Measurements from ENCODE around the gene EMILIN2.
"Not testable (repeated sequence)": the region's sequence is repeated elsewhere in the genome, so short reads cannot be mapped to it uniquely, and the experiment has no call there.

The EMILIN2 gene

GRCh38 chr18:2846636-2847316, at the start of gene EMILIN2:
Gene EMILIN2, plus strand, starts transcription at chr18:2847006. Its CDS starts 183 bp downstream, at chr18:2847189.
- peak; percentile 12 to 28 for DNase-seq (ENCODE audit: low read depth in 2 of 2)

- no peak for DNase-seq (ENCODE audit: low read depth in 2 of 2)
These were observed 48.9 kb upstream of the EMILIN2 start for GRCh38 chr18:2797951-2798350.

DNA sequence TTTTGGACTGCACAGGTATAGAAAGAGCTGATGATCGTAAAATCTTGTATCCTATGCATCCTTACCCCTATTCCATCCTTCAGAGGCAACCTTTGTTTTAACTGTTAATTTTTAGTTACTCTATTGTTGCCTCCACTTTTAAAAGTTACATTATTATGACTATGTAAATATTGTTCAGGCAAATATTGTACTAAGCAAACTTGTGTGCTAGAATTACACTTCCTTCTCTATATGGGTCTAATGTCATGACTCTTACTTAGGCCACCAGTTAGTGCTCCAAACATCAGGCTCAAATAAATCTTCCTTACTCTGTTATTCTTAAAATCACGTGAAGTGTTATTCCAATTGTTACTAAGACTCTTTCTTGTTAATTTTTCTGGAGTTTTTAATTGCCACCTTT, 47.4 kb upstream of the EMILIN2 start:
- no peak for DNase-seq (ENCODE audit: low read depth in 2 of 2)

DNA sequence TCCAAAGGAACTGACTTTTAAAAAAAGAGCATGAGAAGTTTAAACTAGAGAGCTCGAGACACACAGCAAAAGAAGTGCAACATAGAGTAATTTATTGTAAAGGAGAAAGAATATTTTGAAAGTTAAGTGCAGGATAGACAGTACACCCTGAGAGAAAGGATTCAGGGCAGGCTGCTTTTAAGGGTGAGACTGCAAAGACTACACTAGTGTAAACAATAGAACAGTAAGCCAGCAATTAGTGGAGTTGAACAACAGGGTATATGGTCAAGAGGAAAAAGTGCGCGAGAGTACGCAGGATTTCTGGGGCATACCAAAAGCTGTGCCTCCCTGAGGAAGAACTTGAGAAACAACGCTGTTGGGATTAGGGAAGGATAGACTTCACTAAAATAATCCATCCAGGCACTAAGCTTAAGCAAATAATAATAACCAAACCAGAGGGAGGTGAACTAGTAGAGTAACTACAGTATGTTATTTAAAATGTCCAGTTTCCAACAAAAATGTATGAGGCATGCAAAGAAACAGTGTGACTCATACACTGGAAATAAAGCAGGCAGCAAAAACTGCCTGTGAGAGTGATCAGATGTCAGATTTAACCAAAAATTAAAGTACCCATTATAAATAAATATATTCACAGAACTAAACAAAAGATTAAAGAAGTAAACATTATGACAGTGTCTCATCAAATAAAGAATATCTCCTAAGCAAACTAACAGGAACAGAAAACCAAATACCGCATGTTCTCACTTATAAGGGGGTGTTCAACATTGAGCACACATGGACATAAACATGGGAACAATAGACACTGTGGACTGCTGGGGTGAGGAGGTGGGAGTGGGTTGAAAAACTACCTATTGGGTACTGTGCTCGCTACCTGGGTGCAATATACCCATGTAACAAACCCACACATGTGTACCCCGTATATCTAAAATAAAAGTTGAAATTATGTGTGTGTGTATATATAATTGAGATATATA, 40.5 kb upstream of the EMILIN2 start:
- DNase-seq (ENCODE audit: low read depth in 2 of 2), result no peak

- DNase-seq (ENCODE audit: low read depth in 2 of 2), result not testable (repeated sequence)
These were observed 38.2 kb upstream of the EMILIN2 start for GRCh38 chr18:2808640-2809039.

- not testable (repeated sequence) for DNase-seq (ENCODE audit: low read depth in 2 of 2)
These were observed 37.1 kb upstream of the EMILIN2 start for GRCh38 chr18:2809666-2810183.

DNA sequence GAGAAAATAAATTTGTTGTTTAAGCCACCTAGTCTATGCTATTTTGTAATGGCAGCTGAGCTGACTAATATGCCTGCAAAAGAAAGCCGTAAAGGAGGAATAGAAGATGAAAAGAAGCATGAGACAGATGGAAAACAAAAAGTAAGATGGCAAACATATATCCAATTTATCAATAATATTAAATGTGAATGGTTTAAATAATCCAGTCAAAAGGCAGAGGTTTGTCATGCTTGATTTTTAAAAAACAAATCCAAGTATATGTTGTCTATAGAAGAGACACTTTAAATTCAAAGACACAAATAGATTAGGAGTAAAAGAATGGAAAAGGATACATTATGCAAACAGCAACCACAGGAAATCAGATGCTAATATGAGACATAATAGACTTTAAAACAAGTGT, 35.4 kb upstream of the EMILIN2 start:
- no peak for DNase-seq (ENCODE audit: low read depth in 2 of 2)

- DNase-seq (ENCODE audit: low read depth in 2 of 2), result no peak
These were observed 31.9 kb upstream of the EMILIN2 start for GRCh38 chr18:2814928-2815327.

GRCh38 chr18:2818281-2818680, 28.5 kb upstream of the EMILIN2 start:
- DNase-seq (ENCODE audit: low read depth in 2 of 2), result no peak

DNA sequence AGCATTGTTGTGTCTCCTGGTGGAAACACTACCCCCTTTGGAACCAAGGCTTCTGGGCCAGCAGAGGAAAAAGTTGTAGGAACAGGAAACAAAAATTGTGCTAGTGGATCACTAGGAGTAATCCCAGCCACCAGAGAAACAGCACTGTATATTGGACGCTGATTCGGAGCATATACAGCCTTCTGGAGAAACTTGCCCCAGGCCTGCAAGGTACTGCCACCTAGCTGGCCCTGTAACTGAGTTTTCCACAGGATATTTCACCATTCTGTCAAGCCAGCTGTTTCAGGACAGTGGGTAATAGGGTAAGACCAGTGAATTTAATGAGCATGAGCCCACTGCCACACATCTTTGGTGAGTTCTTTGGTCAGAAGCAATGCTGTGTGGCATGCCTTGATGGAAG, 25.1 kb upstream of the EMILIN2 start:
- no peak for DNase-seq (ENCODE audit: low read depth in 2 of 2)

- no peak for DNase-seq (ENCODE audit: low read depth in 2 of 2)
These were observed 24.4 kb upstream of the EMILIN2 start for GRCh38 chr18:2822213-2822921.

GRCh38 chr18:2823202-2823601, 23.6 kb upstream of the EMILIN2 start:
- no peak for DNase-seq (ENCODE audit: low read depth in 2 of 2)

DNA sequence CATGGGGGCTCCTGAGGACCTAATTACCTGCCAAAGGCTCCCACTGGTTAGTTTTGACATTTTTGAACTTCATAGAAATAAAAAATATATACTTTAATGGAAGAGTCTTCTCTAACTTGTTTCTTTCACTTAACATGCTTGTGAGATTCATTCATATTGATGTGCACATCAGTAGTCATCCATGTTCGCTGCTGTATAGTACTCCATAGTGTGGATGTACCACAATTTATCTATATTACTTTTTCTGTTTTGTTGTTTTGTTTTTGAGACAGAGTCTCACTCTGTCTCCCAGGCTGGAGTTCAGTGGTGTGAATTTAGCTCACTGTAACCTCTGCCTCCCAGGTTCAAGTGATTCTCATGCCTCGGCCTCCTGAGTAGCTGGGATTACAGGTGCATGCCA, 22.8 kb upstream of the EMILIN2 start:
- DNase-seq (ENCODE audit: low read depth in 2 of 2), result no peak

- no peak for DNase-seq (ENCODE audit: low read depth in 2 of 2)
These were observed 21.9 kb upstream of the EMILIN2 start for GRCh38 chr18:2824865-2825264.

DNA sequence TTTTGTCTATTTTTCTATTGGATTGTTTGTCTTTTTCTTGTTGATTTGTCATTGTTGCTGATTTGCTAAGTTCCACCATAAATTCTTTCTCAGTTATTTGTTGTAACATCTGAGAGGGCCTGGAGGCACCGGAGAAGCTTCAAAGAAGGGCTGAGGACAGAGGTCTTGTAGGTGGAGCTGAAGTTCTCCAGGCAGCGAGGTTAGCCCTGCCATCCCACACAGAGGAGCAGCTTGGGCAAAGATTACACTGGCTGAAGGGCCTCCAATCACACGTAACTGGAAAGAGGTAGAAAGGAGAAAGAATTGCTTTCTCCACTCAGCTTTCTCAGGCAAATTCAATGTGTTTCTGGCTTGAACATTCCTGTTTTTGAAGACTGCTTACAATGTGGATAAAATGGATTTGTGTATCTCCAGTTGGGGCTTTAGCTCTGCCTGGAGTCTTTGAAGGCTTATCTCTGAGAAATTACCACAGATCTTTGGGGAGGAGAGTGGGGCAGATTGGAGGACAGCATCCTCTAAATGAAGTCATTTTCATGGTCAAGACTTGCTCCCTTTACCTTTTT, 21.1 kb upstream of the EMILIN2 start:
- DNase-seq (ENCODE audit: low read depth in 2 of 2), result no peak

DNA sequence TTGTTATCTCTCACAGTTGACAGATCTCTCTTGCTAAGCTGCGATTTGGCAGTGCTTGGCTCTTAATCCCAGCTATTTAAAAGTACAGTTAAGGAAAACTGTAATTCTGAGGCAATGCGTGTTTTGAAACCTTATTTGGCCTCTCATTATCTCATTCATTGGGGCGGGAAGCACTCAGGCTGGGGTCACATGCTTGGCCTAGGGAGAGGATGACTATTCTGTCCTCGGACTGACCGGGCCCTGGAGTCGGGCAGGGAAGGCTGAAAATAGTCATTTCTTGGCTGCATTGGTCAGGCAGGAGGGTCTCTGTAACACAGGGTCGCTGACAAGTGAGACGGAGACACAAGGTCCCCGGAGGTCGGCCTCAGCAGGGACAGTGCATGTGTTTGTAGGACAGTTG, 20.2 kb upstream of the EMILIN2 start:
- DNase-seq (ENCODE audit: low read depth in 2 of 2), result no peak

DNA sequence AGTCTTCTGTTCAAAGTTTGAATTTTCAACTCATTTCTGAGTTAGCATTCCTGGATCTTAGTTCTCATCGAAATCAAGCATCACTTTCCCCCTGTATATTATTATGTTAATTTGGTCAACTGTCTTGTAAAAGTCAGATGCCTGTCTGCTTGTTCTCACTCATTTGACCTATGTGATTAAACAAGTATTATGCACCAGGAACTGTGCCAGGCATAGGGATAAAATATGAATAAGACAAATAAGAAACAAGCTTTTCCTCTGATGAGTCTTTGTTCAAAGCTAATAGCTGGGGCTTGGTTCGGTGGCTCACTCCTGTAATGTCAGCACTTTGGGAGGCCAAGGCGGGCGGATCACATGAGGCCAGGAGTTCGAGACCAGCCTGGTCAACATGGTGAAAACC, 19.7 kb upstream of the EMILIN2 start:
- no peak for DNase-seq (ENCODE audit: low read depth in 2 of 2)

DNA sequence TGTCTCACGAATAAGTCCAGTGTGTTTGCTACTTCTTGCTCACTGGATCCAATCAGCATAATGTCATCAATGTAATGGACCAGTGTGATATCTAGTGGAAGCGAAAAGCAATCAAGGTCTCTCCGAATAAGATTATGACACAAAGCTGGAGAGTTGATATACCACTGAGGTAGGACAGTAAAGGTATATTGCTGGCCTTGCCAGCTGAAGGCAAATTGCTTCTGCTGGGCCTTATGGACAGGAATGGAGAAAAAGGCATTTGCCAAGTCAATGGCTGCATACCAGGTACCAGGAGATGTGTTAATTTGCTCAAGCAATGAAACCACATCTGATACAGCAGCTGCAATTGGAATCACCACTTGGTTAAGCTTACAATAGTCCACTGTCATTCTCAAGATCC, 10.7 kb upstream of the EMILIN2 start:
- not testable (repeated sequence) for DNase-seq (ENCODE audit: low read depth in 2 of 2)

GRCh38 chr18:2837290-2837689, 9.5 kb upstream of the EMILIN2 start:
- not testable (repeated sequence) for DNase-seq (ENCODE audit: low read depth in 2 of 2)

GRCh38 chr18:2839202-2839601, 7.6 kb upstream of the EMILIN2 start:
- DNase-seq (ENCODE audit: low read depth in 2 of 2), result no peak

DNA sequence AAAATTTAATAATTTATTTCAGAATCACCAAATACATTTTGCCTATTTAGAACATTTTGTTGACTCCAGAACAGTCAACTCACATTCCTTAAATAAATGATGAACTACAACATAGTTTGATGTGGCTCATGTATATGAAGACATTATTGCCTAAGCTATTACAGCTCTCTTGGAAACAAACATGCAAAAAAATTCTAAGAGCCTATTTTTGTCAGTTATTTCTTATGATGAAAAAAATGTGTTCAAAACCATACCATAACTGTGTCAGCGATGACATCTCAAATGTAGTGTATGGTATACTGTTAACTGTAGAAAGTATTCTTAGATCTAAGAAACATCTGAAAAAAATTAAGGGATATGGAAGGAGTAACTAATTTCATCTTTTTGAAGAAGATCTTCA, 6.3 kb upstream of the EMILIN2 start:
- DNase-seq (ENCODE audit: low read depth in 2 of 2), result no peak

GRCh38 chr18:2843146-2843545, 3.7 kb upstream of the EMILIN2 start:
- no peak for DNase-seq (ENCODE audit: low read depth in 2 of 2)

All from stimulated activated CD4-positive, alpha-beta T cell treated with anti-CD3 and anti-CD28 coated beads, Interleukin-4, amount 100 ng/mL, for 48 hours (primary cell).